H1 (cell line): ENCODE measurements around the gene CAMKK1. TPM values are rescaled to one million over a fixed set of nuclear protein-coding genes. Genes with fewer than 3 reads are reported as not detected.

Experiments used
- CTCF ChIA-PET: fragments of 300-600 bp; sonication (Branson Sonifier 250); formaldehyde crosslinking; loops from one replicate; lab custom pipeline; 2021; ENCODE audit not compliant: partially characterized antibody; lab: Charles Lee
- POLR2A ChIA-PET: fragments of 300-600 bp; sonication (Branson Sonifier 250); formaldehyde crosslinking; loops from one replicate; lab custom pipeline; 2021; ENCODE audit warnings: inconsistent platforms; ENCODE audit not compliant: partially characterized antibody; lab: Charles Lee
- DNase-seq, 2 experiments: peaks; one replicate each; pipeline versions ENCODE4 v3.0.0 to v3.0.0-alpha.2; 2010 to 2022; ENCODE audit warnings: low spot score in 2 of 2, low read depth in 1 of 2, mixed read lengths in 1 of 2
- FAIRE-seq: peaks from 2 replicates; lab custom pipeline; 2011; peaks lifted over from hg19 to GRCh38; lab: Jason Lieb, UNC
- H2AFZ ChIP-seq: 2 replicates; pipeline ENCODE4 v1.8.1; 2012; ENCODE audit warnings: low read length, inconsistent platforms
- H2AK5ac ChIP-seq: 2 replicates; pipeline ENCODE4 v1.6.1; 2013; ENCODE audit warnings: low read depth, low read length
- H2BK120ac ChIP-seq: replicated peaks from 2 replicates; pipeline ENCODE3; 2013; ENCODE audit warnings: low read depth, low read length, inconsistent platforms
- H2BK12ac ChIP-seq: 2 replicates; pipeline ENCODE4 v1.6.1; 2013; ENCODE audit warnings: low read depth, low read length
- H2BK15ac ChIP-seq: 2 replicates; pipeline ENCODE4 v1.6.1; 2013; ENCODE audit warnings: low read length
- H2BK20ac ChIP-seq: 2 replicates; pipeline ENCODE4 v1.6.1; 2013; ENCODE audit warnings: low read length
- H2BK5ac ChIP-seq: 2 replicates; pipeline ENCODE4 v1.6.1; 2013; ENCODE audit warnings: low read depth, low read length
- H3K14ac ChIP-seq: 2 replicates; pipeline ENCODE4 v1.6.1; 2013; ENCODE audit warnings: inconsistent platforms; ENCODE audit not compliant: insufficient read length
- H3K18ac ChIP-seq: 2 replicates; pipeline ENCODE4 v1.6.1; 2013; ENCODE audit warnings: low read length; ENCODE audit errors: extremely low read depth
- H3K23ac ChIP-seq: 2 replicates; pipeline ENCODE4 v1.6.1; 2013; ENCODE audit warnings: inconsistent platforms; ENCODE audit not compliant: insufficient read length
- H3K23me2 ChIP-seq: 2 replicates; pipeline ENCODE4 v1.6.1; 2013; ENCODE audit warnings: low read depth, low read length
- H3K27ac ChIP-seq: 2 replicates; pipeline ENCODE4 v1.6.1; 2011; ENCODE audit warnings: low read depth, low read length, inconsistent platforms
- H3K27me3 ChIP-seq, 4 experiments: replicated peaks in 1 of 4; 1 replicate in 1 of 4; 2 replicates in 3 of 4; pipeline versions ENCODE4 v1.6.1 to v1.8.1; 2011 to 2013; ENCODE audit warnings: low read length in 3 of 4, mild to moderate bottlenecking in 3 of 4, inconsistent platforms in 2 of 4, mixed read lengths in 2 of 4, moderate library complexity in 1 of 4; ENCODE audit not compliant: control insufficient read depth in 3 of 4, insufficient read depth in 3 of 4; ENCODE audit errors: extremely low read depth in 1 of 4
- H3K36me3 ChIP-seq, 4 experiments: 2 replicates each; pipeline versions ENCODE4 v1.6.1 to v1.8.1; 2011 to 2013; ENCODE audit warnings: mild to moderate bottlenecking in 4 of 4, low read length in 3 of 4, moderate library complexity in 2 of 4, control low read depth in 1 of 4, inconsistent platforms in 1 of 4; ENCODE audit not compliant: insufficient read depth in 4 of 4, control insufficient read depth in 2 of 4
- H3K4ac ChIP-seq: replicated peaks from 2 replicates; pipeline ENCODE3; 2013; ENCODE audit warnings: low read length, low read depth, mixed read lengths, inconsistent platforms; ENCODE audit not compliant: insufficient read length
- H3K4me1 ChIP-seq, 4 experiments: replicated peaks in 1 of 4; 1 replicate in 1 of 4; 2 replicates in 3 of 4; pipeline versions ENCODE4 v1.6.1 to v1.8.1; 2011 to 2013; ENCODE audit warnings: low read length in 3 of 4, inconsistent platforms in 2 of 4, mixed read lengths in 1 of 4; ENCODE audit not compliant: insufficient read depth in 4 of 4, control insufficient read depth in 3 of 4
- H3K4me2 ChIP-seq, 2 experiments: 2 replicates each; pipeline versions ENCODE4 v1.6.1 to v1.8.1; 2011 to 2013; ENCODE audit warnings: low read depth in 2 of 2, low read length in 2 of 2, control low read depth in 1 of 2, inconsistent platforms in 1 of 2, mild to moderate bottlenecking in 1 of 2; ENCODE audit not compliant: insufficient read depth in 1 of 2
- H3K4me3 ChIP-seq, 4 experiments: fragments of 200-600, 300-600 bp in 1 of 4; sonication (generic), shearing (Covaris generic), sonication (Bioruptor Twin) in 1 of 4; 2 replicates each; pipeline versions ENCODE4 v1.5.1 to v1.8.1; 2011 to 2016; ENCODE audit warnings: low read length in 4 of 4, low read depth in 3 of 4, control low read depth in 2 of 4, inconsistent platforms in 2 of 4, mild to moderate bottlenecking in 2 of 4, mixed read lengths in 1 of 4, moderate library complexity in 1 of 4; ENCODE audit not compliant: insufficient read depth in 2 of 4; ENCODE audit errors: extremely low read depth in 1 of 4
- H3K56ac ChIP-seq: replicated peaks from 2 replicates; pipeline ENCODE3; 2013; ENCODE audit warnings: low read depth, mild to moderate bottlenecking, mixed read lengths, low read length, inconsistent platforms; ENCODE audit not compliant: insufficient read length
- H3K79me1 ChIP-seq: 2 replicates; pipeline ENCODE4 v1.6.1; 2013; ENCODE audit warnings: low read depth, low read length, control low read depth
- H3K79me2 ChIP-seq, 2 experiments: 2 replicates each; pipeline versions ENCODE4 v1.6.1 to v1.8.1; 2012 to 2013; ENCODE audit warnings: low read length in 2 of 2, mild to moderate bottlenecking in 2 of 2, inconsistent platforms in 1 of 2; ENCODE audit not compliant: insufficient read depth in 2 of 2, control insufficient read depth in 1 of 2
- H3K9ac ChIP-seq, 4 experiments: replicated peaks in 1 of 4; 1 replicate in 1 of 4; 2 replicates in 3 of 4; pipeline versions ENCODE4 v1.6.1 to v1.8.1; 2011 to 2013; ENCODE audit warnings: low read depth in 3 of 4, low read length in 3 of 4, control low read depth in 2 of 4, mild to moderate bottlenecking in 2 of 4, moderate library complexity in 2 of 4, inconsistent platforms in 1 of 4; ENCODE audit errors: extremely low read depth in 1 of 4
- H3K9me3 ChIP-seq, 2 experiments: 2 replicates each; pipeline versions ENCODE4 v1.6.1 to v1.8.1; 2012 to 2013; ENCODE audit warnings: mild to moderate bottlenecking in 2 of 2, moderate library complexity in 2 of 2, control low read depth in 1 of 2, inconsistent platforms in 1 of 2, low read depth in 1 of 2, low read length in 1 of 2, mixed read lengths in 1 of 2; ENCODE audit not compliant: insufficient read depth in 2 of 2
- H4K20me1 ChIP-seq, 2 experiments: replicated peaks in 1 of 2; 2 replicates each; pipeline versions ENCODE3 to v1.8.1; 2011 to 2013; ENCODE audit warnings: inconsistent platforms in 2 of 2, low read length in 2 of 2, mild to moderate bottlenecking in 1 of 2; ENCODE audit not compliant: insufficient read depth in 2 of 2, control insufficient read depth in 1 of 2
- H4K5ac ChIP-seq: 2 replicates; pipeline ENCODE4 v1.6.1; 2013; ENCODE audit warnings: low read length, low read depth, mixed read lengths, inconsistent platforms; ENCODE audit not compliant: insufficient read length
- H4K8ac ChIP-seq: 2 replicates; pipeline ENCODE4 v1.8.0; 2013; ENCODE audit warnings: mild to moderate bottlenecking, moderate library complexity, low read length, inconsistent platforms; ENCODE audit not compliant: insufficient read depth; ENCODE audit errors: extremely low read depth
- H4K91ac ChIP-seq: replicated peaks from 2 replicates; pipeline ENCODE3; 2013; ENCODE audit warnings: low read length, mixed read lengths, inconsistent platforms; ENCODE audit not compliant: insufficient read length
- ASH2L ChIP-seq: fragments of 200-600, 300-600 bp; sonication (generic); IDR thresholded peaks from one replicate; pipeline ENCODE4 v1.7.1; 2017; ENCODE audit warnings: low read length
- ATF2 ChIP-seq: IDR thresholded peaks from 2 replicates; pipeline ENCODE4 v1.6.1; 2012; ENCODE audit warnings: low read length, inconsistent platforms
- CTBP2 ChIP-seq: IDR thresholded peaks from 2 replicates; pipeline ENCODE4 v1.7.0; 2011; ENCODE audit warnings: borderline replicate concordance, mild to moderate bottlenecking, moderate library complexity, mixed read lengths, low read length; ENCODE audit not compliant: insufficient read depth, insufficient read length
- KDM1A ChIP-seq: fragments of 200-600, 300-600 bp; sonication (generic); IDR thresholded peaks from 2 replicates; pipeline ENCODE4 v1.7.1; 2016; ENCODE audit warnings: mild to moderate bottlenecking, low read length, borderline replicate concordance
- KDM5A ChIP-seq: fragments of 200-600 bp; IDR thresholded peaks from 2 replicates; pipeline ENCODE4 v1.7.1; 2012; ENCODE audit warnings: mild to moderate bottlenecking, low read length, inconsistent platforms, mixed read lengths
- PHF8 ChIP-seq: fragments of 200-600 bp; sonication (generic); conservative IDR thresholded peaks from 2 replicates; pipeline ENCODE4 v1.7.1; 2012; ENCODE audit warnings: low read depth, mild to moderate bottlenecking, inconsistent platforms, low read length, moderate library complexity
- POLR2A ChIP-seq, 2 experiments: IDR thresholded peaks; 1 replicate in 1 of 2; 2 replicates in 1 of 2; pipeline ENCODE4 v1.6.1; 2011; ENCODE audit warnings: low read depth in 2 of 2, low read length in 2 of 2, mild to moderate bottlenecking in 2 of 2; ENCODE audit errors: control extremely low read depth in 1 of 2
- RNF2 ChIP-seq: fragments of 200-900, 300-1000 bp; sonication (generic); IDR thresholded peaks from 2 replicates; pipeline ENCODE4 v1.7.1; 2016; ENCODE audit warnings: borderline replicate concordance, low read depth, mild to moderate bottlenecking, antibody characterized with exemption, low read length; ENCODE audit not compliant: poor library complexity, severe bottlenecking; ENCODE audit errors: missing control alignments
- WGBS, 2 experiments: shearing (Covaris generic) in 1 of 2; methylation state at CpG; one replicate each; pipeline versions ENCODE4 v1.1.6 to v1.1.7; 2013 to 2015; ENCODE audit warnings: low lambda C conversion rate in 2 of 2, mixed read lengths in 2 of 2, inconsistent platforms in 1 of 2, low coverage in 1 of 2, missing lambda C conversion rate in 1 of 2; ENCODE audit not compliant: insufficient replicate concordance in 2 of 2, insufficient coverage in 1 of 2, insufficient read length in 1 of 2; ENCODE audit errors: extremely low coverage in 1 of 2, missing lambda C conversion rate in 1 of 2; 5-methylcytosine and 5-hydroxymethylcytosine counted together
- polyA plus RNA-seq, 7 experiments: library from polyadenylated mRNA; depleted of rRNA in 3 of 7; stranded (reverse) in 5 of 7; unstranded in 2 of 7; fragments of >200 nt in 5 of 7; fragments of 200-250 nt in 2 of 7; gene quantifications; 1 replicate in 5 of 7; 2 replicates in 1 of 7; 4 replicates in 1 of 7; pipeline versions ENCODE4 v1.2.1 to v1.2.3, GENCODE V29; 2011 to 2013; ENCODE audit warnings: missing spikeins in 2 of 7, mixed read lengths in 2 of 7
- total RNA-seq: library from RNA; stranded (reverse); fragmentation: NEBNext Ultra II Directional; extraction: Animal tissue kit (Norgen Biotek cat#: 25700); gene quantifications from 2 replicates; pipeline ENCODE4 v1.2.1, GENCODE V29; 2021

Gene CAMKK1
- total and polyA plus RNA-seq, 2 of the 8 experiments (the other 6 are each of a cell fraction or from before 2014, with no cell fraction given), result 7.1 to 7.6 TPM

GRCh38 chr17:3847165-3847670 is 45.6 kb downstream of the CAMKK1 start:
- H3K79me1 ChIP-seq, result peaks cover 2% of the 10 kb centered on the region; the same call in 1 of the 2 replicates
- 91% methylated on average over 5 of the region's 9 CpGs; no CpG with 5 or more reads in 1 of the 2 experiments for WGBS, 2 experiments
- H4K8ac ChIP-seq, result no peak overlapping the region
- no peak overlapping the region for H2BK15ac ChIP-seq
- no peak overlapping the region; a peak in 1 of 4 replicates for H3K4me2 ChIP-seq
- H3K56ac ChIP-seq, result no peak overlapping the region
- H3K36me3 ChIP-seq, result peaks cover 0 to 8% (median 6%) of the 10 kb centered on the region in 4 experiments; a peak in 4 of 8 replicates
- no peak overlapping the region for H2BK20ac ChIP-seq
- H3K4ac ChIP-seq, result no peak overlapping the region
- no peak overlapping the region for H2AK5ac ChIP-seq
- no peak overlapping the region for H3K14ac ChIP-seq
- no peak overlapping the region for H2AFZ ChIP-seq
- 0 out of 2 replicates have a peak, but pooled peaks cover 3% of the 10 kb centered on the region for H3K23me2 ChIP-seq
- H3K18ac ChIP-seq, result no peak overlapping the region
- no peak overlapping the region for H2BK5ac ChIP-seq
- no peak overlapping the region for H3K27ac ChIP-seq
- no peak overlapping the region for H3K9ac ChIP-seq
- DNase-seq (no peak), FAIRE-seq (no peak)
- H2BK120ac ChIP-seq, result no peak overlapping the region
- no peak overlapping the region for H3K4me3 ChIP-seq
- peaks cover 7 to 30% of the 10 kb centered on the region in 2 experiments; a peak in 3 of 4 replicates for H3K79me2 ChIP-seq
- CTCF ChIA-PET, result interaction anchor here (0.7 to 6.0 kb wide), 11 partner anchors 9 to 194 kb away, joined by 3 to 75 read pairs (median 5); no protein-coding TSS in a partner anchor
- H3K23ac ChIP-seq, result no peak overlapping the region
- 0 out of 7 replicates have a peak, but pooled peaks cover 0 to 3% (median 0%) of the 10 kb centered on the region in 4 experiments for H3K4me1 ChIP-seq
- POLR2A ChIA-PET, result interaction anchor here (3.0 kb wide), 1 partner anchor 10 kb away, joined by 16 read pairs; no protein-coding TSS in a partner anchor
- peaks cover 4 to 5% of the 10 kb centered on the region in 2 experiments for H4K20me1 ChIP-seq
- H4K5ac ChIP-seq, result no peak overlapping the region
- H4K91ac ChIP-seq, result no peak overlapping the region
- H3K9me3 ChIP-seq, result no peaks in the 10 kb centered on the region; a peak in 1 of 4 replicates
- H2BK12ac ChIP-seq, result no peak overlapping the region
- no peaks in the 10 kb centered on the region for H3K27me3 ChIP-seq
- TF ChIP-seq ATF2 (no peak), KDM5A (no peak), ASH2L (no peak), KDM1A (no peak), POLR2A (IDR thresholded peaks at IDR 0.05; ENCODE audit: control extremely low read depth in 1 of 2, low read depth in 2 of 2, low read length in 2 of 2) (no peak), RNF2 (no peak), CTBP2 (no peak), PHF8 (no peak)
